HT-29 (cell line): ENCODE measurements around the gene PYDC2. TPM values are rescaled to one million over a fixed set of nuclear protein-coding genes. Genes with fewer than 3 reads are reported as not detected.
"Not testable (repeated sequence)": the region's sequence is repeated elsewhere in the genome, so short reads cannot be mapped to it uniquely, and the experiment has no call there.

ENCODE experiments used
- DNase-seq: peaks from one replicate; pipeline ENCODE4 v3.0.0-alpha.2; 2015; ENCODE audit warnings: low spot score
- small RNA-seq: library from RNA; depleted of rRNA; stranded (forward); fragments of <200 nt; gene quantifications from one replicate; pipeline ENCODE3, GENCODE V24; 2014
- total RNA-seq: library from RNA; depleted of rRNA; stranded (reverse); fragments of >200 nt; shearing (Covaris generic); gene quantifications from 2 replicates; pipeline ENCODE4 v1.2.3, GENCODE V29; 2014; rRNA removed

The PYDC2 gene
- total RNA-seq, 1 experiment from 2014 or later = not detected

GRCh38 chr3:191470080-191470479 is 9.1 kb downstream of the PYDC2 start:
- no peak for DNase-seq

DNA sequence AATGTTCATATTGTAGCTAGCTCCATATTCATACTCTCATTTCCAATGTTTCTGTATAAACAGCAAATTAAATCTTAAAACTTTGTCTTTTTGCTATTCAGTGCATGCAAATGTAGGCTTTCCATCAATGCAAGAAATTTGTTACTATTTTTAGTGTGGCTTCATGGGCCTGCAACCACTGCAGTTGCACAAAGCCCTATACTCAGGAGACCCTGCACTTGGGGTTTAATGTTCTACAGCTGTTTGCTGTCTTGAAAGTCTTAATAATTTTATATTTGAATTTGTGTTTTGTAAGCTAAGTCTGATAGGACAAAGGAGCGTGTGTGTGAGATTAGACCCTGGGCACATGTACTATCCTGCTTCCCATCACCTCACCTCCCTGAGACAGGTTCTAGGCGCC is 9.6 kb downstream of the PYDC2 start:
- no peak for DNase-seq

- no peak for DNase-seq
These were observed 12.8 kb downstream of the PYDC2 start for GRCh38 chr3:191473661-191474198.

DNA sequence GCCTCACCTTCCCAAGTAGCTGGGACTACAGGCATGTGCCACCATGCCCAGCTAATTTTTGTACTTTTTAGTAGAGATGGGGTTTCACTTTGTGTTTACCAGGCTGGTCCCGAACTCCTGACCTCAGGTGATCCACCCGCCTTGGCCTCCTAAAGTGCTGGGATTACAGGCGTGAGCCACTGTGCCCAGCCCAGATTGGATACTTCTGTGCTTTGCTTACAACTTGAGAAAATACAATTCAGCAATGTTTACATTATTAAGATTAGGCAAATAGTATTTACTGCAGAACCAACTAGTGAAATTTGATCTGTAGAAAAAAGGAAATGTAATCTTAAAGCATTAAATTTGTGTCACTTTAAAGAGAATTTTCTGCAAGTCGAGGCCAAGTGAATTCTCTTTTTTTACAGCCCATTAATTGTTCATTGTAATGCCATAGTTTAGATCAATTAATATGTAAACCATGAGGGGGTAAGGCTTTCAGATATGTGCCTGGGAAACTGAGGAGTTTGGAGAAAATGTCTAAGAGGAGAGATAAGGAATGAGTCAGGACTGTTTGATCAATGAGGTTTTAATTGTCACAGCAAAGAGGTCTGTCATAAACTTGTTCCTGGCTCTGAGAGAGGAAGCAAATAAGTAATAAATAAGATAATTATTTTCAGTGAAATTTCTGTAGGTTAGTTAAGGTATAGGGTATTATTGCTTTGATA is 15.3 kb downstream of the PYDC2 start:
- DNase-seq = peak; percentile 10

DNA sequence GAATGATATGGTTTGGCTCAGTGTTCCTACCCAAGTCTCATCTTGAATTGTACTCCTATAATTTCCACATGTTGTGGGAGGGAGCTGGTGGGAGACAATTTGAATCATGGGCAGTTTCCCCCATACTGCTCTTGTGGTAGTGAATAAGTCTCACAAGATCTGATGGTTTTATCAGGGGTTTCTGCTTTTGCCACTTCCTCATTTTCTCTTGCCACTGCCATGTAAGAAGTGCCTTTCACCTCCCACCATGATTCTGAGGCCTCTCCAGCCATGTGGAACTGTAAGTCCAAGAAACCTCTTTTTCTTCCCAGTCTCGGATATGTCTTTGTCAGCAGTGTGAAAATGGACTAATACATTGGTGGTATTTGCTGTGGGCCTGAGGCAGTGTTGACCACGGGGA is 23.0 kb downstream of the PYDC2 start:
- DNase-seq = not testable (repeated sequence)

GRCh38 chr3:191484461-191484860 is 23.5 kb downstream of the PYDC2 start:
- no peak for DNase-seq

GRCh38 chr3:191492601-191493000 is 31.6 kb downstream of the PYDC2 start:
- DNase-seq = no peak

DNA sequence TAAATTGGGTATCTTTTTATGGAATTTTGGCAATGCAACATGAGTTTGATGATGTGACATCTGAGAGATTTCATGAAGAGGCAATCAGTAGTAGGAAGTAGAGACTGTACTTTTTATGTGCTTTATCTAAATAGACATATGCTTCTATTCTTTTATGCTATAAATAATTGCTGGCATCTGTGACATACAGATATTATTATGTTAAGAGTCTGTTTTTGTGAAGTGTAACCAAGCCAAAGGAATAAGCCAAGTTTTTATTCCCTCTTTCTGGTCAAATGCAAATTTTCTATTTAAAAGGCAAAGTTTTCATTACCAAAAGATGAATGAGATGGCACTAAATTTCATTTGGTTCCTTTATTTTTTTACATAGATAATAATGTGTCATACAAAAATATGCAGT is 32.4 kb downstream of the PYDC2 start:
- no peak for DNase-seq

GRCh38 chr3:191499307-191500080 is 38.5 kb downstream of the PYDC2 start:
- DNase-seq = no peak

DNA sequence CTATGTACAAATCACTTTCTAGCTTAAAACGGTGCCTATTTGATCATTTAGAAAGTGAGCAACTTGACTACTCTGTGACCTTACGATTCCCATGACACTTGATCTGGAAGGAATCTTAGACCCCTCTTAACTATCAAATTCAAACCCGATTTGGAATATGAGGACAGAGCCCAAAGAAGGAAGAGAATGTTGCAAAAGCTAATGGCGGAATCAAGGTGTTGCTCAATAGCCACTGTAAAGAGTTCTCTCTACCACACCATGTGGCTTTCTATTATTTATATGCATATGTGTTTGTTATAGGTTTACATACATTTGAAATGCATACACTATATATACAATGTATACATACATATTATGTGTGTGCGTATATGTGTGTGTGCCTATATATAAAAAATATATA is 39.9 kb downstream of the PYDC2 start:
- DNase-seq = no peak

GRCh38 chr3:191502583-191502982 is 41.6 kb downstream of the PYDC2 start:
- peak; percentile 16 for DNase-seq

GRCh38 chr3:191509078-191509477 is 48.1 kb downstream of the PYDC2 start:
- no peak for DNase-seq

Small RNA genes lying within 50 kb of the gene (small RNA-seq; reads per million reads assigned to genes)
- not detected for gene PYDC2

Other genes with a start within 250 kb of the PYDC2 start
- 27.9 and 42.2 TPM in 2 replicates for gene CCDC50, start 131.8 kb upstream of the PYDC2 start, total RNA-seq
- 0.08 and 0.64 TPM in 2 replicates for gene UTS2B, start 130.6 kb upstream of the PYDC2 start, total RNA-seq